Stimulated activated CD4-positive, alpha-beta T cell treated with anti-CD3 and anti-CD28 coated beads, Interleukin-2, amount 100 ng/mL, for 48 hours (primary cell): ENCODE measurements around the gene PHLDB1.

Experiments
- DNase-seq, 2 donors: peaks; one replicate each; pipeline ENCODE4 v3.0.0-alpha.2; 2020

The PHLDB1 gene

GRCh38 chr11:118643142-118643994 lies 36.0 kb downstream of the PHLDB1 start:
- DNase-seq, result no peak

- DNase-seq, result no peak
Observed at GRCh38 chr11:118643995-118644345, 36.6 kb downstream of the PHLDB1 start.

- DNase-seq, result no peak
Observed at GRCh38 chr11:118644496-118644895, 37.1 kb downstream of the PHLDB1 start.

- no peak for DNase-seq
Observed at GRCh38 chr11:118645066-118645715, 37.8 kb downstream of the PHLDB1 start.

- no peak for DNase-seq
Observed at GRCh38 chr11:118646393-118646792, 39.0 kb downstream of the PHLDB1 start.

- DNase-seq, result no peak
Observed at GRCh38 chr11:118648291-118648690, 40.9 kb downstream of the PHLDB1 start.

GRCh38 chr11:118649941-118650340 lies 42.5 kb downstream of the PHLDB1 start:
- DNase-seq, result no peak

GRCh38 chr11:118650366-118650765 lies 43.0 kb downstream of the PHLDB1 start:
- no peak for DNase-seq

GRCh38 chr11:118651820-118652219 lies 44.4 kb downstream of the PHLDB1 start:
- DNase-seq, result no peak

- DNase-seq, result no peak
Observed at GRCh38 chr11:118652681-118653181, 45.3 kb downstream of the PHLDB1 start.

- no peak for DNase-seq
Observed at GRCh38 chr11:118653684-118654390, 46.4 kb downstream of the PHLDB1 start.

GRCh38 chr11:118655486-118656190 lies 48.2 kb downstream of the PHLDB1 start:
- DNase-seq, result no peak

- DNase-seq, result no peak
Observed at GRCh38 chr11:118656563-118657165, 49.2 kb downstream of the PHLDB1 start.

- DNase-seq, result no peak
Observed at GRCh38 chr11:118657238-118657637, 49.8 kb downstream of the PHLDB1 start.

- no peak for DNase-seq
Observed at GRCh38 chr11:118657709-118658428, 50.5 kb downstream of the PHLDB1 start.

- no peak for DNase-seq
Observed at GRCh38 chr11:118658429-118659313, 51.3 kb downstream of the PHLDB1 start.

GRCh38 chr11:118659314-118659952 lies 52.0 kb downstream of the PHLDB1 start:
- peak; percentile 94 to 95 for DNase-seq

- DNase-seq, result no peak
Observed at GRCh38 chr11:118659953-118660680, 52.7 kb downstream of the PHLDB1 start.

- no peak for DNase-seq
Observed at GRCh38 chr11:118660681-118661424, 53.4 kb downstream of the PHLDB1 start.
